Activated CD8-positive, alpha-beta T cell treated with anti-CD3 and anti-CD28 coated beads for 36 hours (primary cell): ENCODE results near the gene POLD1. TPM values are rescaled to one million over a fixed set of nuclear protein-coding genes. Genes with fewer than 3 reads are reported as not detected.

Source experiments
- ATAC-seq: fragments of 200-7000 bp; cut with Tn5 transposase; one replicate; pipeline ENCODE4 v1.10.0; 2021; ENCODE audit warnings: mild to moderate bottlenecking, moderate library complexity
- CTCF ChIA-PET: fragments of 350-600 bp; sonication (Branson Sonifier 250); formaldehyde crosslinking; loops from one replicate; lab custom pipeline; 2021; ENCODE audit warnings: antibody characterized with exemption; lab: Charles Lee
- POLR2A ChIA-PET: fragments of 350-600 bp; sonication (Branson Sonifier 250); formaldehyde crosslinking; loops from one replicate; lab custom pipeline; 2021; ENCODE audit warnings: antibody characterized with exemption; lab: Charles Lee
- DNase-seq: peaks from one replicate; pipeline ENCODE4 v3.0.0-alpha.2; 2020
- H3K27ac Mint-ChIP-seq: one replicate; pipeline ENCODE4 v1.8.0; 2021; ENCODE audit warnings: mild to moderate bottlenecking, mixed read lengths
- H3K27me3 Mint-ChIP-seq: one replicate; pipeline ENCODE4 v1.8.0; 2021; ENCODE audit warnings: mixed read lengths
- H3K36me3 Mint-ChIP-seq: one replicate; pipeline ENCODE4 v1.8.0; 2021; ENCODE audit warnings: low read depth, mixed read lengths
- H3K4me1 Mint-ChIP-seq: one replicate; pipeline ENCODE4 v1.8.0; 2021; ENCODE audit warnings: low read depth, mixed read lengths
- H3K4me3 Mint-ChIP-seq: one replicate; pipeline ENCODE4 v1.8.0; 2021; ENCODE audit warnings: mild to moderate bottlenecking, moderate library complexity, mixed read lengths
- H3K9me3 Mint-ChIP-seq: one replicate; pipeline ENCODE4 v1.8.0; 2021; ENCODE audit warnings: mixed read lengths
- intact Hi-C: fragments of 100-400 bp; cut with micrococcal nuclease; formaldehyde crosslinking; loops from one replicate; pipeline ENCODE4 v1.10.0; 2022
- total RNA-seq, 2 experiments: library from RNA; stranded (reverse); gene quantifications; one replicate each; pipeline ENCODE4 v1.2.3, GENCODE V29; 2021
- TF ChIP-seq, protein P1 (sequence below): fragments of 200-600 bp; IDR thresholded peaks from one replicate; pipeline ENCODE4 v1.8.0; 2022; ENCODE audit warnings: antibody characterized with exemption, mild to moderate bottlenecking

Gene POLD1
- total RNA-seq, 2 experiments from 2014 or later, result 214 to 215 TPM

- Mint-ChIP-seq H3K27me3 (no peaks in the 10 kb centered on the region), H3K36me3 (peaks cover 31% of the 10 kb centered on the region)
Measured at GRCh38 chr19:50410109-50410508, 26.0 kb downstream of the POLD1 start.

GRCh38 chr19:50412419-50412818 is 28.3 kb downstream of the POLD1 start:
- H3K4me3 Mint-ChIP-seq, result no peak overlapping the region
- peaks cover 17% of the 10 kb centered on the region for H3K36me3 Mint-ChIP-seq
- TF ChIP-seq, protein P1, sequence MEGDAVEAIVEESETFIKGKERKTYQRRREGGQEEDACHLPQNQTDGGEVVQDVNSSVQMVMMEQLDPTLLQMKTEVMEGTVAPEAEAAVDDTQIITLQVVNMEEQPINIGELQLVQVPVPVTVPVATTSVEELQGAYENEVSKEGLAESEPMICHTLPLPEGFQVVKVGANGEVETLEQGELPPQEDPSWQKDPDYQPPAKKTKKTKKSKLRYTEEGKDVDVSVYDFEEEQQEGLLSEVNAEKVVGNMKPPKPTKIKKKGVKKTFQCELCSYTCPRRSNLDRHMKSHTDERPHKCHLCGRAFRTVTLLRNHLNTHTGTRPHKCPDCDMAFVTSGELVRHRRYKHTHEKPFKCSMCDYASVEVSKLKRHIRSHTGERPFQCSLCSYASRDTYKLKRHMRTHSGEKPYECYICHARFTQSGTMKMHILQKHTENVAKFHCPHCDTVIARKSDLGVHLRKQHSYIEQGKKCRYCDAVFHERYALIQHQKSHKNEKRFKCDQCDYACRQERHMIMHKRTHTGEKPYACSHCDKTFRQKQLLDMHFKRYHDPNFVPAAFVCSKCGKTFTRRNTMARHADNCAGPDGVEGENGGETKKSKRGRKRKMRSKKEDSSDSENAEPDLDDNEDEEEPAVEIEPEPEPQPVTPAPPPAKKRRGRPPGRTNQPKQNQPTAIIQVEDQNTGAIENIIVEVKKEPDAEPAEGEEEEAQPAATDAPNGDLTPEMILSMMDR, result no peak
- H3K9me3 Mint-ChIP-seq, result no peaks in the 10 kb centered on the region
- H3K4me1 Mint-ChIP-seq, result no peaks in the 10 kb centered on the region
- DNase-seq (no peak), ATAC-seq (no peak)
- CTCF ChIA-PET, result no interaction called here
- no peak overlapping the region for H3K27ac Mint-ChIP-seq
- intact Hi-C loops, result loop anchor here (10.0 kb wide), 1 partner anchor 48 kb away; the partner anchor contains the start of gene NAPSA
- H3K27me3 Mint-ChIP-seq, result no peaks in the 10 kb centered on the region
- POLR2A ChIA-PET, result interaction anchor here (1.2 to 1.6 kb wide), 2 partner anchors 28 to 55 kb away, joined by 3 read pairs; partner anchors contain the start of gene POLD1

More at GRCh38 chr19:50410109-50410508, 26.0 kb downstream of the POLD1 start:
- ATAC-seq (no peak), DNase-seq (no peak)
- CTCF ChIA-PET, result interaction anchor here (1.5 kb wide), 1 partner anchor 26 kb away, joined by 4 read pairs; the partner anchor contains the start of gene POLD1
- H3K4me3 Mint-ChIP-seq, result no peak overlapping the region
- POLR2A ChIA-PET, result interaction anchor here (0.5 to 0.8 kb wide), 2 partner anchors 16 to 482 kb away, joined by 3 read pairs; no protein-coding TSS in a partner anchor
- no peaks in the 10 kb centered on the region for H3K4me1 Mint-ChIP-seq
- no peaks in the 10 kb centered on the region for H3K9me3 Mint-ChIP-seq
- TF ChIP-seq, protein P1, result no peak
- intact Hi-C loops, result loop anchor here (10.0 kb wide), 1 partner anchor 45 kb away; the partner anchor contains the start of gene NAPSA
- H3K27ac Mint-ChIP-seq, result no peak overlapping the region

DNA sequence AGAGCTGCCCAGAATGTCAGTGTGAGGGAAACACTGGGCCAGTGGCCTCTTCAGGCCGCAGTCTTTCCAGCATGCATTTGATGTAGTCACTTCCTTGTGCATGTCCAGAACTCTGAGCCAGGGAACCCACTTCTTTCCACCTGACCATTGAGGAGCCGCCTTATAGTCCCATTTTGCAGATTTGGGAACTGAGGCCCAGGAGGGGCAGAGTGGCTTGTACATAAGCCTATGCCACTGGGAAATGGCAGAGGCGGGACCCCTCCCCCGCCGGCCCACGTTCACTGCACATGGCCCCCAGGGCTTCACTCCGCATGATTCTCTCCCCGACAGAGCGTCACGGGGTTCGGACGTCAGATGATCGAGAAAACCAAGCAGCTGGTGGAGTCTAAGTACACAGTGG is 28.9 kb downstream of the POLD1 start:
- no peaks in the 10 kb centered on the region for H3K27me3 Mint-ChIP-seq
- ChIA-PET CTCF (no interaction called here), POLR2A (interaction anchor here (1.2 to 1.6 kb wide), 2 partner anchors 28 to 56 kb away, joined by 3 read pairs; no protein-coding TSS in a partner anchor)
- H3K27ac Mint-ChIP-seq, result no peak overlapping the region
- no peaks in the 10 kb centered on the region for H3K4me1 Mint-ChIP-seq
- peaks cover 17% of the 10 kb centered on the region for H3K36me3 Mint-ChIP-seq
- intact Hi-C loops, result loop anchor here (10.0 kb wide), 1 partner anchor 48 kb away; the partner anchor contains the start of gene NAPSA
- ATAC-seq (no peak), DNase-seq (no peak)
- TF ChIP-seq, protein P1, result no peak
- H3K4me3 Mint-ChIP-seq, result no peak overlapping the region
- no peaks in the 10 kb centered on the region for H3K9me3 Mint-ChIP-seq

DNA sequence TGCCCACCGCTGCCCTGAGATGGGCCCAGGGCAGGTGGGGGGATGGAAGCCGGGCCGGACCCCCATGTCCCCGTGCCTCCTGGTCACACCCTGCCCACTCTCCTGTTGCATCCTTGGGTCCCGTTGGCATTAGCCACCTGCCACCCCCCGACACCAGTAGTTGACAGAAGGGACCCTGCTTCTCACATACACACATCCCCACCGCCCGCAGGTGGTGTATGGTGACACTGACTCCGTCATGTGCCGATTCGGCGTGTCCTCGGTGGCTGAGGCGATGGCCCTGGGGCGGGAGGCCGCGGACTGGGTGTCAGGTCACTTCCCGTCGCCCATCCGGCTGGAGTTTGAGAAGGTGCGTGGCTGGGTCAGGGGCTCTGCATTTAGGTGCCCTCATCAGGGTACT is 29.4 kb downstream of the POLD1 start:
- peaks cover 2% of the 10 kb centered on the region for H3K4me1 Mint-ChIP-seq
- H3K4me3 Mint-ChIP-seq, result no peak overlapping the region
- peaks cover 17% of the 10 kb centered on the region for H3K36me3 Mint-ChIP-seq
- CTCF ChIA-PET, result interaction anchor here (0.6 to 0.7 kb wide), 2 partner anchors 45 to 56 kb away, joined by 4 read pairs; no protein-coding TSS in a partner anchor
- H3K9me3 Mint-ChIP-seq, result no peaks in the 10 kb centered on the region
- ATAC-seq (no peak), DNase-seq (no peak)
- intact Hi-C loops, result loop anchor here (10.0 kb wide), 1 partner anchor 49 kb away; the partner anchor contains the start of gene NAPSA
- H3K27me3 Mint-ChIP-seq, result no peaks in the 10 kb centered on the region
- POLR2A ChIA-PET, result interaction anchor here (1.2 to 1.6 kb wide), 2 partner anchors 28 to 57 kb away, joined by 3 read pairs; no protein-coding TSS in a partner anchor
- H3K27ac Mint-ChIP-seq, result no peak overlapping the region
- TF ChIP-seq, protein P1, result no peak
